CD4-positive, alpha-beta T cell (primary cell): Measurements from ENCODE around the gene NADK. TPM values are rescaled to one million over a fixed set of nuclear protein-coding genes. Genes with fewer than 3 reads are reported as not detected.

Source experiments
- ATAC-seq: fragments of 200-7000 bp; cut with Tn5 transposase; one replicate; pipeline ENCODE4 v1.10.0; 2022; ENCODE audit warnings: mild to moderate bottlenecking; ENCODE audit not compliant: poor library complexity
- CTCF ChIA-PET: fragments of 350-600 bp; sonication (Branson Sonifier 250); formaldehyde crosslinking; loops from one replicate; lab custom pipeline; 2021; ENCODE audit warnings: antibody characterized with exemption, inconsistent platforms; lab: Charles Lee
- POLR2A ChIA-PET: fragments of 350-600 bp; sonication (Branson Sonifier 250); formaldehyde crosslinking; loops from one replicate; lab custom pipeline; 2021; ENCODE audit warnings: antibody characterized with exemption, inconsistent platforms; lab: Charles Lee
- DNase-seq, 14 experiments: peaks; one replicate each; pipeline ENCODE4 v3.0.0-alpha.2; 2013 to 2020; ENCODE audit warnings: mixed read lengths in 2 of 14
- H3K27ac ChIP-seq, 2 donors: one replicate each; pipeline versions ENCODE4 v1.5.1 to v1.7.0; 2013; ENCODE audit warnings: low read length in 2 of 2, low read depth in 1 of 2, mild to moderate bottlenecking in 1 of 2
- H3K27me3 ChIP-seq, 2 experiments: 1 replicate in 1 of 2; 2 replicates in 1 of 2; pipeline versions ENCODE4 v1.6.1 to v1.7.0; 2013; ENCODE audit warnings: low read length in 2 of 2, control low read depth in 1 of 2, mild to moderate bottlenecking in 1 of 2, moderate library complexity in 1 of 2; ENCODE audit not compliant: insufficient read depth in 2 of 2, control insufficient read depth in 1 of 2
- H3K36me3 ChIP-seq: one replicate; pipeline ENCODE4 v1.6.1; 2013; ENCODE audit warnings: low read length, control low read depth; ENCODE audit not compliant: insufficient read depth
- H3K4me1 ChIP-seq: one replicate; pipeline ENCODE4 v1.6.1; 2013; ENCODE audit warnings: low read length, control low read depth; ENCODE audit not compliant: insufficient read depth
- H3K4me3 ChIP-seq: one replicate; pipeline ENCODE4 v1.5.1; 2013; ENCODE audit warnings: mild to moderate bottlenecking, low read length, moderate library complexity
- H3K9me3 ChIP-seq, 2 experiments: 1 replicate in 1 of 2; 2 replicates in 1 of 2; pipeline versions ENCODE4 v1.6.1 to v1.7.0; 2013; ENCODE audit warnings: low read length in 2 of 2, mild to moderate bottlenecking in 2 of 2, control low read depth in 1 of 2, moderate library complexity in 1 of 2; ENCODE audit not compliant: control insufficient read depth in 1 of 2, insufficient read depth in 1 of 2
- H3K27ac Mint-ChIP-seq: one replicate; pipeline ENCODE4 v1.8.0; 2020; ENCODE audit warnings: mixed read lengths
- H3K27me3 Mint-ChIP-seq: one replicate; pipeline ENCODE4 v1.8.0; 2021; ENCODE audit warnings: mixed read lengths
- H3K36me3 Mint-ChIP-seq: one replicate; pipeline ENCODE4 v1.8.0; 2021; ENCODE audit warnings: low read depth, mixed read lengths
- H3K4me1 Mint-ChIP-seq: one replicate; pipeline ENCODE4 v1.8.0; 2021; ENCODE audit warnings: low read depth, mixed read lengths
- H3K4me3 Mint-ChIP-seq: one replicate; pipeline ENCODE4 v1.8.0; 2020; ENCODE audit warnings: mild to moderate bottlenecking, mixed read lengths
- H3K9me3 Mint-ChIP-seq: one replicate; pipeline ENCODE4 v1.8.0; 2020; ENCODE audit warnings: mixed read lengths
- CTCF ChIP-seq: fragments of 200-600 bp; IDR thresholded peaks from one replicate; pipeline ENCODE4 v1.8.0; 2022; ENCODE audit warnings: antibody characterized with exemption, mild to moderate bottlenecking
- intact Hi-C, 2 experiments: fragments of 100-400 bp; cut with DNase I in 1 of 2; cut with micrococcal nuclease in 1 of 2; formaldehyde crosslinking; loops; one replicate each; pipeline versions ENCODE4 v1.15.1 to v1.9.0; 2023 to 2025; cut with DNase I, micrococcal nuclease
- polyA plus RNA-seq, 2 donors: library from polyadenylated mRNA; unstranded; fragments of 120-200 nt; gene quantifications; one replicate each; pipeline ENCODE4 v1.2.1, GENCODE V29; 2013
- total RNA-seq, 174 experiments: library from RNA in 2 of 174; stranded (reverse) in 2 of 174; gene quantifications; one replicate each; pipeline ENCODE4 v1.2.3 and lab custom pipeline; 2021 to 2026

Gene NADK
- 10 to 100 TPM; 19.9 to 25.1 TPM for total RNA-seq
- polyA plus RNA-seq (2013, experiment 1 of 2) = 48.6 TPM
- 52.7 TPM for polyA plus RNA-seq (2013, experiment 2 of 2)
- 23.6 to 117 (median 46.5) reads per million in 172 experiments for total RNA-seq (lab: John Stamatoyannopoulos, UW)

- peak; percentile 52 for ATAC-seq
- intact Hi-C loops = loop anchor here in 1 of 2 experiments (2.0 kb wide), 2 partner anchors 113 to 131 kb away; partner anchors contain the start of gene GNB1
- DNase-seq = peak; percentile 42 to 90 (median 68)
- Mint-ChIP-seq H3K4me3 (peak within 1 kb of the TSS; percentile 94), H3K36me3 (peaks cover 13% of the 10 kb centered on the region), H3K27me3 (no peaks in the 10 kb centered on the region), H3K9me3 (no peaks in the 10 kb centered on the region), H3K27ac (peak within 1 kb of the TSS; percentile 93), H3K4me1 (peaks cover 62% of the 10 kb centered on the region)
- TF ChIP-seq CTCF = no peak
- Histone ChIP-seq H3K27ac (peak within 1 kb of the TSS; percentile 82 to 95), H3K4me1 (peaks cover 73% of the 10 kb centered on the region), H3K36me3 (no peaks in the 10 kb centered on the region), H3K9me3 (no peaks in the 10 kb centered on the region), H3K27me3 (no peaks in the 10 kb centered on the region), H3K4me3 (peak within 1 kb of the TSS; percentile 68)
- POLR2A ChIA-PET = interaction anchor here (1.7 kb wide), 1 partner anchor 403 kb away, joined by 3 read pairs; the partner anchor contains the start of gene AURKAIP1
- CTCF ChIA-PET = interaction anchor here (0.8 to 1.2 kb wide), 2 partner anchors 131 kb away, joined by 3 read pairs; no protein-coding TSS in a partner anchor
These were observed at the start of gene NADK for GRCh38 chr1:1777950-1778662. Gene NADK (minus strand): TSS chr1:1778470. CDS start chr1:1765406, 13,064 bp downstream.

- no peaks in the 10 kb centered on the region for H3K27me3 Mint-ChIP-seq
- Histone ChIP-seq H3K27ac (no peak overlapping the region), H3K4me3 (no peak overlapping the region), H3K9me3 (no peaks in the 10 kb centered on the region), H3K27me3 (no peaks in the 10 kb centered on the region), H3K4me1 (peaks cover 10% of the 10 kb centered on the region), H3K36me3 (peaks cover 29% of the 10 kb centered on the region)
- peaks cover 65% of the 10 kb centered on the region for H3K36me3 Mint-ChIP-seq
- intact Hi-C loops = no loop called here
- ATAC-seq (no peak), DNase-seq (no peak)
- H3K9me3 Mint-ChIP-seq = no peaks in the 10 kb centered on the region
- TF ChIP-seq CTCF = no peak
- H3K4me1 Mint-ChIP-seq = peaks cover 27% of the 10 kb centered on the region
- no peak overlapping the region for H3K4me3 Mint-ChIP-seq
- CTCF ChIA-PET = interaction anchor here (2.5 kb wide), 1 partner anchor 82 kb away, joined by 8 read pairs; no protein-coding TSS in a partner anchor
- POLR2A ChIA-PET = no interaction called here
- peak overlapping the region; percentile 10 for H3K27ac Mint-ChIP-seq
These were observed 49.0 kb upstream of the NADK start for GRCh38 chr1:1827089-1827848.

- peaks cover 64% of the 10 kb centered on the region for H3K36me3 Mint-ChIP-seq
- DNase-seq (no peak), ATAC-seq (no peak)
- H3K9me3 Mint-ChIP-seq = no peaks in the 10 kb centered on the region
- intact Hi-C loops = no loop called here
- H3K4me1 Mint-ChIP-seq = peaks cover 24% of the 10 kb centered on the region
- Histone ChIP-seq H3K36me3 (peaks cover 35% of the 10 kb centered on the region), H3K4me3 (no peak overlapping the region), H3K9me3 (no peaks in the 10 kb centered on the region), H3K27ac (no peak overlapping the region), H3K4me1 (peaks cover 10% of the 10 kb centered on the region), H3K27me3 (no peaks in the 10 kb centered on the region)
- no peak overlapping the region for H3K4me3 Mint-ChIP-seq
- CTCF ChIA-PET = interaction anchor here (2.5 kb wide), 1 partner anchor 82 kb away, joined by 8 read pairs; no protein-coding TSS in a partner anchor
- POLR2A ChIA-PET = no interaction called here
- TF ChIP-seq CTCF = no peak
- H3K27me3 Mint-ChIP-seq = no peaks in the 10 kb centered on the region
- H3K27ac Mint-ChIP-seq = peak overlapping the region; percentile 10
These were observed 48.3 kb upstream of the NADK start for GRCh38 chr1:1826356-1827088.
